HCT116 (cell line): ENCODE measurements around the gene TUT1.

Experiments
- CBX3 ChIP-seq: IDR thresholded peaks from 2 replicates; pipeline ENCODE4 v1.6.1; 2012; ENCODE audit warnings: low read depth
- CEBPB ChIP-seq: IDR thresholded peaks from 2 replicates; pipeline ENCODE4 v1.6.1; 2012; ENCODE audit warnings: low read depth
- EZH2 ChIP-seq: fragments of 200-600 bp; sonication (generic); IDR thresholded peaks from 2 replicates; pipeline ENCODE4 v1.6.1; 2017; ENCODE audit warnings: antibody characterized with exemption, mixed run types
- EZH2phosphoT487 ChIP-seq: fragments of 200-600 bp; IDR thresholded peaks from 2 replicates; pipeline ENCODE4 v1.6.1; 2018; ENCODE audit warnings: antibody characterized with exemption, borderline replicate concordance
- POLR2A ChIP-seq: IDR thresholded peaks from 2 replicates; pipeline ENCODE4 v1.7.0; 2011; ENCODE audit warnings: borderline replicate concordance; ENCODE audit not compliant: insufficient read depth, insufficient read length; ENCODE audit errors: extremely low read depth
- POLR2AphosphoS5 ChIP-seq: IDR thresholded peaks from 2 replicates; pipeline ENCODE4 v1.6.1; 2011; ENCODE audit warnings: mild to moderate bottlenecking, low read depth, low read length, moderate library complexity
- SIN3A ChIP-seq: IDR thresholded peaks from 2 replicates; pipeline ENCODE4 v1.6.1; 2012; ENCODE audit warnings: low read depth
- SRF ChIP-seq: IDR thresholded peaks from 2 replicates; pipeline ENCODE4 v1.6.1; 2012; ENCODE audit warnings: low read depth
- TCF7L2 ChIP-seq: IDR thresholded peaks from 2 replicates; pipeline ENCODE4 v1.7.0; 2011; ENCODE audit warnings: borderline replicate concordance, inconsistent platforms; ENCODE audit not compliant: insufficient read depth, insufficient read length; ENCODE audit errors: extremely low read depth
- YY1 ChIP-seq: IDR thresholded peaks from 2 replicates; pipeline ENCODE4 v1.6.1; 2011; ENCODE audit warnings: low read length, low read depth, moderate library complexity, mild to moderate bottlenecking; ENCODE audit not compliant: insufficient replicate concordance; ENCODE audit errors: extremely low read depth
- ZNF274 ChIP-seq: fragments of 200-500 bp; sonication (Bioruptor generic); IDR thresholded peaks from 2 replicates; pipeline ENCODE4 v1.6.1; 2014; ENCODE audit warnings: mild to moderate bottlenecking, low read depth, low read length, inconsistent platforms
- TF ChIP-seq, protein P1 (sequence below), 3 experiments: fragments of 200-600 bp in 1 of 3; sonication (generic) in 1 of 3; IDR thresholded peaks in 2 of 3; conservative IDR thresholded peaks in 1 of 3; 2 replicates each; pipeline ENCODE4 v1.5.1; 2012 to 2017; ENCODE audit warnings: low read depth in 2 of 3, low read length in 2 of 3, antibody characterized with exemption in 1 of 3, borderline replicate concordance in 1 of 3, control low read depth in 1 of 3, mild to moderate bottlenecking in 1 of 3, mixed read lengths in 1 of 3, mixed run types in 1 of 3, moderate library complexity in 1 of 3; ENCODE audit not compliant: insufficient read depth in 1 of 3
- TF ChIP-seq, protein P2 (sequence below): IDR thresholded peaks from 2 replicates; pipeline ENCODE4 v1.6.1; 2012

GRCh38 chr11:62538470-62539237 is 52.7 kb downstream of the TUT1 start:
- TF ChIP-seq SRF = no peak
- no peak for TF ChIP-seq YY1
- TF ChIP-seq POLR2AphosphoS5 = no peak
- TF ChIP-seq, protein P1, sequence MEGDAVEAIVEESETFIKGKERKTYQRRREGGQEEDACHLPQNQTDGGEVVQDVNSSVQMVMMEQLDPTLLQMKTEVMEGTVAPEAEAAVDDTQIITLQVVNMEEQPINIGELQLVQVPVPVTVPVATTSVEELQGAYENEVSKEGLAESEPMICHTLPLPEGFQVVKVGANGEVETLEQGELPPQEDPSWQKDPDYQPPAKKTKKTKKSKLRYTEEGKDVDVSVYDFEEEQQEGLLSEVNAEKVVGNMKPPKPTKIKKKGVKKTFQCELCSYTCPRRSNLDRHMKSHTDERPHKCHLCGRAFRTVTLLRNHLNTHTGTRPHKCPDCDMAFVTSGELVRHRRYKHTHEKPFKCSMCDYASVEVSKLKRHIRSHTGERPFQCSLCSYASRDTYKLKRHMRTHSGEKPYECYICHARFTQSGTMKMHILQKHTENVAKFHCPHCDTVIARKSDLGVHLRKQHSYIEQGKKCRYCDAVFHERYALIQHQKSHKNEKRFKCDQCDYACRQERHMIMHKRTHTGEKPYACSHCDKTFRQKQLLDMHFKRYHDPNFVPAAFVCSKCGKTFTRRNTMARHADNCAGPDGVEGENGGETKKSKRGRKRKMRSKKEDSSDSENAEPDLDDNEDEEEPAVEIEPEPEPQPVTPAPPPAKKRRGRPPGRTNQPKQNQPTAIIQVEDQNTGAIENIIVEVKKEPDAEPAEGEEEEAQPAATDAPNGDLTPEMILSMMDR (IDR thresholded peaks at IDR 0.05 in 2 of 3, conservative IDR thresholded peaks at IDR 0.05 in 1 of 3; ENCODE audit: borderline replicate concordance in 1 of 3, insufficient read depth in 1 of 3, low read depth in 2 of 3, low read length in 2 of 3) = no peak
- TF ChIP-seq POLR2A = no peak
- TF ChIP-seq, protein P2, sequence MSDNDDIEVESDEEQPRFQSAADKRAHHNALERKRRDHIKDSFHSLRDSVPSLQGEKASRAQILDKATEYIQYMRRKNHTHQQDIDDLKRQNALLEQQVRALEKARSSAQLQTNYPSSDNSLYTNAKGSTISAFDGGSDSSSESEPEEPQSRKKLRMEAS = no peak
- no peak for TF ChIP-seq CEBPB
- TF ChIP-seq TCF7L2 = no peak
- TF ChIP-seq EZH2phosphoT487 = no peak
- TF ChIP-seq CBX3 = no peak
- TF ChIP-seq EZH2 = no peak
- TF ChIP-seq SIN3A = no peak
- TF ChIP-seq ZNF274 = no peak
